Heart right ventricle (tissue), 16 donors: Measurements from ENCODE around the gene PRSS12. TPM values are rescaled to one million over a fixed set of nuclear protein-coding genes. Genes with fewer than 3 reads are reported as not detected.

ENCODE experiments used
- ATAC-seq, 8 donors: fragments of 200-7000 bp; cut with Tn5 transposase; one replicate each; pipeline ENCODE4 v1.9.1; 2020; ENCODE audit warnings: mild to moderate bottlenecking in 8 of 8, moderate library complexity in 8 of 8, moderate number of reproducible peaks in 1 of 8
- DNase-seq, 2 donors: peaks; one replicate each; pipeline ENCODE4 v3.0.0-alpha.2; 2020
- H3K27ac ChIP-seq, 10 donors: fragments of 200-600 bp; sonication (generic) in 2 of 10; one replicate each; pipeline versions ENCODE4 v1.5.0 to v1.8.0; 2020 to 2022; ENCODE audit warnings: mild to moderate bottlenecking in 3 of 10
- H3K27me3 ChIP-seq, 7 donors: fragments of 200-600 bp; one replicate each; pipeline ENCODE4 v1.8.0; 2021 to 2022; ENCODE audit warnings: mild to moderate bottlenecking in 2 of 7
- H3K36me3 ChIP-seq, 9 donors: fragments of 200-600 bp; sonication (generic) in 1 of 9; one replicate each; pipeline versions ENCODE4 v1.5.0 to v1.8.0; 2020 to 2022; ENCODE audit warnings: mild to moderate bottlenecking in 2 of 9
- H3K4me1 ChIP-seq, 9 donors: fragments of 200-600 bp; sonication (generic) in 1 of 9; one replicate each; pipeline versions ENCODE4 v1.5.0 to v1.8.0; 2020 to 2022; ENCODE audit warnings: mild to moderate bottlenecking in 4 of 9
- H3K4me3 ChIP-seq, 10 donors: fragments of 200-600 bp; sonication (generic) in 2 of 10; one replicate each; pipeline versions ENCODE4 v1.5.0 to v1.8.0; 2020 to 2022; ENCODE audit warnings: mild to moderate bottlenecking in 7 of 10, moderate library complexity in 2 of 10
- H3K9me3 ChIP-seq, 11 donors: fragments of 200-600 bp in 10 of 11; sonication (generic) in 2 of 11; one replicate each; pipeline versions ENCODE4 v1.5.0 to v1.8.0; 2013 to 2022; ENCODE audit warnings: mild to moderate bottlenecking in 2 of 11, control low read depth in 1 of 11, moderate library complexity in 1 of 11
- CTCF ChIP-seq, 9 donors: fragments of 200-600 bp; sonication (generic) in 2 of 9; IDR thresholded peaks; one replicate each; pipeline versions ENCODE4 v1.5.0 to v1.8.0; 2021 to 2022; ENCODE audit warnings: antibody characterized with exemption in 9 of 9, mild to moderate bottlenecking in 5 of 9, moderate library complexity in 1 of 9
- WGBS, 2 donors: extraction: QIAGEN DNeasy Blood & Tissue Kit; methylation state at CpG; one replicate each; pipeline ENCODE4 v1.1.7; 2013; ENCODE audit warnings: inconsistent platforms in 1 of 2; 5-methylcytosine and 5-hydroxymethylcytosine counted together
- intact Hi-C, 10 donors: fragments of 100-400 bp; cut with DNase I; formaldehyde crosslinking; loops; one replicate each; pipeline versions ENCODE4 v1.11.1 to v1.14.2; 2022
- polyA plus RNA-seq, 2 donors: library from polyadenylated mRNA; stranded (reverse); fragments of 200-250 nt; gene quantifications; one replicate each; pipeline ENCODE4 v1.2.3, GENCODE V29; 2013
- total RNA-seq, 10 donors: library from RNA; stranded (reverse); fragmentation: NEBNext Ultra II Directional in 3 of 10; extraction: Animal tissue kit (Norgen Biotek cat#: 25700) in 3 of 10; gene quantifications; one replicate each; pipeline versions ENCODE4 v1.2.1 to v1.2.4, GENCODE V29; 2021 to 2023
- donor health status: Arrhythmogenic right ventricular cardiomyopathy.
- donor health status: ischemic (EF 13 %, LVEDD 7.1; RV severe dilation, severe dysfunction).
- donor health status: healthy with polysubstance abuse.
- donor health status: DM: no; HTN: yes; CAD: no.
- donor health status: DM: no; HTN: no; CAD: no.
- donor health status: ischemic (EF 25% LVEDD 6.9; RV normal size, moderate dysfunction).
- donor health status: ischemic (EF 25% LVEDD 5.7; RV mildly dilated, moderate dysfunction).
- donor health status: healthy.
- donor health status: DM: yes; HTN: yes; CAD: no.
- donor health status: Ischemic cardiomyopathy.
- donor health status: ischemic (EF 35%, LVEDD 5.7; RV mildly dilated, moderate dysfunction).
- donor health status: nonischemic (EF 11% LVEDD 7.7; RV severe dilation, severe dysfunction).
- donor health status: DM: yes; HTN: yes; CAD: no.
- donor health status: PGD.
- donor health status: ischemic (EF 29% LVEDD 5.4; RV normal size, mild dysfunction).
- donor health status: nonischemic (EF 23%, LVEDD 6.1; RV moderate dilation, normal function).

Gene PRSS12
- total and polyA plus RNA-seq, 12 donors: 0.03 to 0.47 TPM; not detected in 10

GRCh38 chr4:118389721-118390120, 36.9 kb upstream of the PRSS12 start:
- H3K4me3 ChIP-seq: no peak overlapping the region
- TF ChIP-seq CTCF (IDR thresholded peaks at IDR 0.05): no peak
- peaks cover 0 to 5% (median 0%) of the 10 kb centered on the region in 7 donors for H3K27me3 ChIP-seq
- no peak for ATAC-seq
- no peaks in the 10 kb centered on the region for H3K36me3 ChIP-seq
- intact Hi-C loops: no loop called here
- DNase-seq: no peak
- peaks cover 0 to 17% (median 6%) of the 10 kb centered on the region in 11 donors for H3K9me3 ChIP-seq
- no peak overlapping the region for H3K27ac ChIP-seq
- no peaks in the 10 kb centered on the region for H3K4me1 ChIP-seq
- WGBS, 2 donors: 78 to 83% methylated on average over 6 of the region's 6 CpGs

GRCh38 chr4:118388606-118389005, 35.8 kb upstream of the PRSS12 start:
- peaks cover 0 to 17% (median 6%) of the 10 kb centered on the region in 11 donors for H3K9me3 ChIP-seq
- H3K4me1 ChIP-seq: no peaks in the 10 kb centered on the region
- 24 to 27% methylated on average over 6 of the region's 6 CpGs for WGBS, 2 donors
- no peak overlapping the region for H3K27ac ChIP-seq
- no peak for DNase-seq
- intact Hi-C loops: no loop called here
- H3K27me3 ChIP-seq: peaks cover 0 to 5% (median 0%) of the 10 kb centered on the region in 7 donors
- TF ChIP-seq CTCF (IDR thresholded peaks at IDR 0.05): no peak
- ATAC-seq: no peak
- no peaks in the 10 kb centered on the region for H3K36me3 ChIP-seq
- H3K4me3 ChIP-seq: no peak overlapping the region

DNA sequence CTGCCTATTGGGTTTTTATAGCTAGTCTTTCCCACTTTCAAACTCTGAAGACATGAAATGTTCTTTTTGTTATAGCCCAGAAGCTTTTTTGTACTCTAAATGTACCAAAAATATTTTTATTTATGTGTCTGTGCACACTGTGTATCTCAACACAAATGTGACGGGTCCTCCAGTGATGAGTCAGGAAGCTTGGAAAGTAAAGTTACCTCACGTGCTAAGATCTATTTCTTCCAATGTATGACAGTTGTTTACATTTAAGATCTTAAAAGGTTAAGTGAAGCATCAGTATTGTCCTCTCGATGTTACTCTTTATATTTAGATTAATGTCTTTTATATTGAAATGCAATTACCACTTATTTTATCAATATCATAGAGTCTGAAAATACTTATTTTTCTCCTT, 29.1 kb upstream of the PRSS12 start:
- Histone ChIP-seq H3K4me3 (no peak overlapping the region), H3K9me3 (peaks cover 0 to 10% (median 4%) of the 10 kb centered on the region in 11 donors), H3K36me3 (no peaks in the 10 kb centered on the region), H3K27me3 (peaks cover 0 to 11% (median 0%) of the 10 kb centered on the region in 7 donors), H3K4me1 (no peaks in the 10 kb centered on the region), H3K27ac (no peak overlapping the region)
- no peak for DNase-seq
- 78 to 86% methylated on average over 3 of the region's 3 CpGs for WGBS, 2 donors
- intact Hi-C loops: no loop called here
- no peak for TF ChIP-seq CTCF (IDR thresholded peaks at IDR 0.05)
- no peak for ATAC-seq

- Histone ChIP-seq H3K4me1 (no peaks in the 10 kb centered on the region), H3K27me3 (peaks cover 0 to 15% (median 0%) of the 10 kb centered on the region in 7 donors), H3K27ac (no peak overlapping the region), H3K4me3 (no peak overlapping the region), H3K36me3 (no peaks in the 10 kb centered on the region), H3K9me3 (peaks cover 0 to 2% (median 0%) of the 10 kb centered on the region in 11 donors)
- intact Hi-C loops: no loop called here
- ATAC-seq (no peak), DNase-seq (no peak)
- no peak for TF ChIP-seq CTCF (IDR thresholded peaks at IDR 0.05)
- WGBS, 2 donors: 74 to 82% methylated on average over 4 of the region's 4 CpGs
These were observed 20.9 kb upstream of the PRSS12 start for GRCh38 chr4:118373614-118374255.
